Neural progenitor cell (in vitro differentiated cells): ENCODE results near the gene FCRLA.

Experiments used
- CTCF ChIP-seq: fragments of 200-600 bp; sonication (generic); IDR thresholded peaks from 2 replicates; pipeline ENCODE4 v1.5.1; 2017; ENCODE audit warnings: antibody characterized with exemption, mild to moderate bottlenecking
- EZH2 ChIP-seq: fragments of 200-600 bp; sonication (generic); IDR thresholded peaks from 2 replicates; pipeline ENCODE4 v1.6.1; 2017; ENCODE audit warnings: antibody characterized with exemption, mild to moderate bottlenecking, moderate library complexity
- EZH2phosphoT487 ChIP-seq: fragments of 200-600 bp; sonication (generic); IDR thresholded peaks from 2 replicates; pipeline ENCODE4 v1.6.1; 2017; ENCODE audit warnings: antibody characterized with exemption

- TF ChIP-seq CTCF (no peak), EZH2 (no peak), EZH2phosphoT487 (no peak)
These were observed 20.4 kb downstream of the FCRLA start for GRCh38 chr1:161727256-161727924.
